ENCODE results near the gene IGFN1.

The IGFN1 gene

GRCh38 chr1:201192261-201192788 lies 1.7 kb downstream of the IGFN1 start:
- H3K9ac ChIP-seq (ENCODE audit: insufficient read length, low read depth) = no peak overlapping the region
- H3K36me3 ChIP-seq (ENCODE audit: insufficient read depth, insufficient read length, low read length) = no peaks in the 10 kb centered on the region
- no peak for TF ChIP-seq ZNF274 (IDR thresholded peaks at IDR 0.05; ENCODE audit: low read depth, low read length)
- TF ChIP-seq SUZ12 (IDR thresholded peaks at IDR 0.05; ENCODE audit: extremely low read depth, insufficient read depth, insufficient read length) = no peak
- no peak for TF ChIP-seq YY1 (IDR thresholded peaks at IDR 0.05; ENCODE audit: insufficient read depth, insufficient read length)
- H3K4me3 ChIP-seq (ENCODE audit: insufficient read length, low read depth) = no peak overlapping the region
- H3K27me3 ChIP-seq (ENCODE audit: insufficient read depth, insufficient read length) = peaks cover 10% of the 10 kb centered on the region
- peaks cover 12% of the 10 kb centered on the region for H3K4me1 ChIP-seq (ENCODE audit: insufficient read depth, insufficient read length)
- DNase-seq (ENCODE audit: low read depth, low spot score) = no peak
- H3K9me3 ChIP-seq (ENCODE audit: insufficient read depth, low read length) = no peaks in the 10 kb centered on the region

- H3K4me1 ChIP-seq (ENCODE audit: insufficient read depth, insufficient read length) = peaks cover 12% of the 10 kb centered on the region
- H3K9me3 ChIP-seq (ENCODE audit: insufficient read depth, low read length) = no peaks in the 10 kb centered on the region
- no peak for DNase-seq (ENCODE audit: low read depth, low spot score)
- H3K9ac ChIP-seq (ENCODE audit: insufficient read length, low read depth) = no peak overlapping the region
- H3K4me3 ChIP-seq (ENCODE audit: insufficient read length, low read depth) = no peak overlapping the region
- TF ChIP-seq SUZ12 (IDR thresholded peaks at IDR 0.05; ENCODE audit: extremely low read depth, insufficient read depth, insufficient read length) (no peak), ZNF274 (IDR thresholded peaks at IDR 0.05; ENCODE audit: low read depth, low read length) (no peak), YY1 (IDR thresholded peaks at IDR 0.05; ENCODE audit: insufficient read depth, insufficient read length) (no peak)
- no peaks in the 10 kb centered on the region for H3K36me3 ChIP-seq (ENCODE audit: insufficient read depth, insufficient read length, low read length)
- H3K27me3 ChIP-seq (ENCODE audit: insufficient read depth, insufficient read length) = peaks cover 10% of the 10 kb centered on the region
Measured at GRCh38 chr1:201194046-201194445, 3.4 kb downstream of the IGFN1 start.

GRCh38 chr1:201198598-201198997 lies 8.0 kb downstream of the IGFN1 start:
- Histone ChIP-seq H3K9ac (ENCODE audit: insufficient read length, low read depth) (no peak overlapping the region), H3K36me3 (ENCODE audit: insufficient read depth, insufficient read length, low read length) (no peaks in the 10 kb centered on the region), H3K4me1 (ENCODE audit: insufficient read depth, insufficient read length) (no peaks in the 10 kb centered on the region), H3K9me3 (ENCODE audit: insufficient read depth, low read length) (no peaks in the 10 kb centered on the region), H3K27me3 (ENCODE audit: insufficient read depth, insufficient read length) (no peaks in the 10 kb centered on the region), H3K4me3 (ENCODE audit: insufficient read length, low read depth) (no peak overlapping the region)
- no peak for DNase-seq (ENCODE audit: low read depth, low spot score)
- TF ChIP-seq SUZ12 (IDR thresholded peaks at IDR 0.05; ENCODE audit: extremely low read depth, insufficient read depth, insufficient read length) (no peak), YY1 (IDR thresholded peaks at IDR 0.05; ENCODE audit: insufficient read depth, insufficient read length) (no peak), ZNF274 (IDR thresholded peaks at IDR 0.05; ENCODE audit: low read depth, low read length) (no peak)

- no peak for DNase-seq (ENCODE audit: low read depth, low spot score)
- no peaks in the 10 kb centered on the region for H3K9me3 ChIP-seq (ENCODE audit: insufficient read depth, low read length)
- H3K4me3 ChIP-seq (ENCODE audit: insufficient read length, low read depth) = no peak overlapping the region
- H3K36me3 ChIP-seq (ENCODE audit: insufficient read depth, insufficient read length, low read length) = no peaks in the 10 kb centered on the region
- H3K27me3 ChIP-seq (ENCODE audit: insufficient read depth, insufficient read length) = peaks cover 21% of the 10 kb centered on the region
- no peak overlapping the region for H3K9ac ChIP-seq (ENCODE audit: insufficient read length, low read depth)
- no peak for TF ChIP-seq SUZ12 (IDR thresholded peaks at IDR 0.05; ENCODE audit: extremely low read depth, insufficient read depth, insufficient read length)
- no peak for TF ChIP-seq YY1 (IDR thresholded peaks at IDR 0.05; ENCODE audit: insufficient read depth, insufficient read length)
- TF ChIP-seq ZNF274 (IDR thresholded peaks at IDR 0.05; ENCODE audit: low read depth, low read length) = no peak
- peaks cover 5% of the 10 kb centered on the region for H3K4me1 ChIP-seq (ENCODE audit: insufficient read depth, insufficient read length)
Measured at GRCh38 chr1:201205036-201205435, 14.4 kb downstream of the IGFN1 start.

GRCh38 chr1:201206176-201206575 lies 15.6 kb downstream of the IGFN1 start:
- H3K4me1 ChIP-seq (ENCODE audit: insufficient read depth, insufficient read length) = peaks cover 5% of the 10 kb centered on the region
- H3K36me3 ChIP-seq (ENCODE audit: insufficient read depth, insufficient read length, low read length) = no peaks in the 10 kb centered on the region
- H3K9me3 ChIP-seq (ENCODE audit: insufficient read depth, low read length) = no peaks in the 10 kb centered on the region
- no peak overlapping the region for H3K4me3 ChIP-seq (ENCODE audit: insufficient read length, low read depth)
- no peak for DNase-seq (ENCODE audit: low read depth, low spot score)
- no peak for TF ChIP-seq YY1 (IDR thresholded peaks at IDR 0.05; ENCODE audit: insufficient read depth, insufficient read length)
- TF ChIP-seq SUZ12 (IDR thresholded peaks at IDR 0.05; ENCODE audit: extremely low read depth, insufficient read depth, insufficient read length) = no peak
- TF ChIP-seq ZNF274 (IDR thresholded peaks at IDR 0.05; ENCODE audit: low read depth, low read length) = no peak
- H3K9ac ChIP-seq (ENCODE audit: insufficient read length, low read depth) = no peak overlapping the region
- H3K27me3 ChIP-seq (ENCODE audit: insufficient read depth, insufficient read length) = peaks cover 26% of the 10 kb centered on the region

- Histone ChIP-seq H3K36me3 (ENCODE audit: insufficient read depth, insufficient read length, low read length) (no peaks in the 10 kb centered on the region), H3K9me3 (ENCODE audit: insufficient read depth, low read length) (no peaks in the 10 kb centered on the region), H3K9ac (ENCODE audit: insufficient read length, low read depth) (no peak overlapping the region), H3K4me3 (ENCODE audit: insufficient read length, low read depth) (no peak overlapping the region), H3K4me1 (ENCODE audit: insufficient read depth, insufficient read length) (peaks cover 5% of the 10 kb centered on the region), H3K27me3 (ENCODE audit: insufficient read depth, insufficient read length) (peaks cover 34% of the 10 kb centered on the region)
- DNase-seq (ENCODE audit: low read depth, low spot score) = no peak
- no peak for TF ChIP-seq SUZ12 (IDR thresholded peaks at IDR 0.05; ENCODE audit: extremely low read depth, insufficient read depth, insufficient read length)
- TF ChIP-seq ZNF274 (IDR thresholded peaks at IDR 0.05; ENCODE audit: low read depth, low read length) = no peak
- no peak for TF ChIP-seq YY1 (IDR thresholded peaks at IDR 0.05; ENCODE audit: insufficient read depth, insufficient read length)
Measured at GRCh38 chr1:201207046-201207445, 16.4 kb downstream of the IGFN1 start.

GRCh38 chr1:201208236-201208635 lies 17.6 kb downstream of the IGFN1 start:
- no peak overlapping the region for H3K4me3 ChIP-seq (ENCODE audit: insufficient read length, low read depth)
- no peak for DNase-seq (ENCODE audit: low read depth, low spot score)
- no peak overlapping the region for H3K9ac ChIP-seq (ENCODE audit: insufficient read length, low read depth)
- no peak for TF ChIP-seq SUZ12 (IDR thresholded peaks at IDR 0.05; ENCODE audit: extremely low read depth, insufficient read depth, insufficient read length)
- no peak for TF ChIP-seq ZNF274 (IDR thresholded peaks at IDR 0.05; ENCODE audit: low read depth, low read length)
- TF ChIP-seq YY1 (IDR thresholded peaks at IDR 0.05; ENCODE audit: insufficient read depth, insufficient read length) = no peak
- H3K36me3 ChIP-seq (ENCODE audit: insufficient read depth, insufficient read length, low read length) = no peaks in the 10 kb centered on the region
- peaks cover 41% of the 10 kb centered on the region for H3K27me3 ChIP-seq (ENCODE audit: insufficient read depth, insufficient read length)
- H3K4me1 ChIP-seq (ENCODE audit: insufficient read depth, insufficient read length) = peaks cover 5% of the 10 kb centered on the region
- no peaks in the 10 kb centered on the region for H3K9me3 ChIP-seq (ENCODE audit: insufficient read depth, low read length)
